ENCODE results near the gene NHLRC3. TPM values are rescaled to one million over a fixed set of nuclear protein-coding genes. Genes with fewer than 3 reads are reported as not detected.

NHLRC3 gene
- total RNA-seq, 4 donors from 2014 or later = 3.2 to 58.1 (median 38.9) TPM

DNA sequence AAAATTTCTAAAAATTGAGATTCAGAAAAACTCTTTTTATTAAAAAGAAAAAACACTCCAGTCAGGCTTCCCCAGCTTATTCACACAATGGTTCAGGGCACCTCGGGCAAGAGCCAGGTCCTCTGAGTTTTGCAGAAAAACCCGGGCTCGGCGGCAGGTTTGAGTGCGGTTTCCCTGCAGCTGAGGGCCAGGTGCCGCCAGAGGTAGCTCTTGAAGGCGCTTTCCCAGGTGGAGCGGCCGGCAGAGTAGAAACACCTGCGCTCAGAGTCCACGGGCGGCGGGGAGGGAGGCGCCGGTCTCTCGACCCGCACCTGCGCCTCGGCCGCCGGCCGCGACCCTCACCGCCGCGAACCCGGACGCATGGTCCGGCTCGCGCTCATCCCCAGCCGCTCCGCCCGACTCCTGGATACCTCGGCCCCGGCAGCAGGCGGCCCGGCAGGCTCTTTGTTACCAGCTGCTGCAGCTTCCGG is 811 bp upstream of the NHLRC3 start:
- WGBS, 2 donors (ENCODE audit: low coverage in 1 of 2) = 0 to 1% methylated on average over 1 to 20 of the region's 39 CpGs
- H3K27me3 ChIP-seq = no peaks in the 10 kb centered on the region
- in situ Hi-C loops (cut with MboI; ENCODE audit: low pct_ligation_motif_present in 1 of 4, low pct_unique_long_range_greater_than_20kb in 1 of 4, low sequenced_read_pairs in 3 of 4) = loop anchor here in 1 of 4 donors (25.0 kb wide), 1 partner anchor 575 kb away; the partner anchor contains the start of gene LHFPL6
- TF ChIP-seq POLR2A (IDR thresholded peaks at IDR 0.05) (peak; percentile 50), EP300 (IDR thresholded peaks at IDR 0.05; ENCODE audit: low read depth) (no peak), POLR2AphosphoS5 (IDR thresholded peaks at IDR 0.05) (no peak)
- TF ChIP-seq, protein P1, sequence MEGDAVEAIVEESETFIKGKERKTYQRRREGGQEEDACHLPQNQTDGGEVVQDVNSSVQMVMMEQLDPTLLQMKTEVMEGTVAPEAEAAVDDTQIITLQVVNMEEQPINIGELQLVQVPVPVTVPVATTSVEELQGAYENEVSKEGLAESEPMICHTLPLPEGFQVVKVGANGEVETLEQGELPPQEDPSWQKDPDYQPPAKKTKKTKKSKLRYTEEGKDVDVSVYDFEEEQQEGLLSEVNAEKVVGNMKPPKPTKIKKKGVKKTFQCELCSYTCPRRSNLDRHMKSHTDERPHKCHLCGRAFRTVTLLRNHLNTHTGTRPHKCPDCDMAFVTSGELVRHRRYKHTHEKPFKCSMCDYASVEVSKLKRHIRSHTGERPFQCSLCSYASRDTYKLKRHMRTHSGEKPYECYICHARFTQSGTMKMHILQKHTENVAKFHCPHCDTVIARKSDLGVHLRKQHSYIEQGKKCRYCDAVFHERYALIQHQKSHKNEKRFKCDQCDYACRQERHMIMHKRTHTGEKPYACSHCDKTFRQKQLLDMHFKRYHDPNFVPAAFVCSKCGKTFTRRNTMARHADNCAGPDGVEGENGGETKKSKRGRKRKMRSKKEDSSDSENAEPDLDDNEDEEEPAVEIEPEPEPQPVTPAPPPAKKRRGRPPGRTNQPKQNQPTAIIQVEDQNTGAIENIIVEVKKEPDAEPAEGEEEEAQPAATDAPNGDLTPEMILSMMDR (IDR thresholded peaks at IDR 0.05) = no peak
- H3K27ac ChIP-seq = peak overlapping the region; percentile 90 to 96 (median 94)
- DNase-seq = no peak
- H3K4me3 ChIP-seq = peak overlapping the region; percentile 90 to 98 (median 96)
- no peaks in the 10 kb centered on the region for H3K9me3 ChIP-seq
- H3K36me3 ChIP-seq = no peaks in the 10 kb centered on the region
- intact Hi-C loops (cut with DNase I; ENCODE audit: low total_unique reads) = no loop called here
- H3K4me1 ChIP-seq = peaks cover 3 to 62% (median 39%) of the 10 kb centered on the region in 4 donors

DNA sequence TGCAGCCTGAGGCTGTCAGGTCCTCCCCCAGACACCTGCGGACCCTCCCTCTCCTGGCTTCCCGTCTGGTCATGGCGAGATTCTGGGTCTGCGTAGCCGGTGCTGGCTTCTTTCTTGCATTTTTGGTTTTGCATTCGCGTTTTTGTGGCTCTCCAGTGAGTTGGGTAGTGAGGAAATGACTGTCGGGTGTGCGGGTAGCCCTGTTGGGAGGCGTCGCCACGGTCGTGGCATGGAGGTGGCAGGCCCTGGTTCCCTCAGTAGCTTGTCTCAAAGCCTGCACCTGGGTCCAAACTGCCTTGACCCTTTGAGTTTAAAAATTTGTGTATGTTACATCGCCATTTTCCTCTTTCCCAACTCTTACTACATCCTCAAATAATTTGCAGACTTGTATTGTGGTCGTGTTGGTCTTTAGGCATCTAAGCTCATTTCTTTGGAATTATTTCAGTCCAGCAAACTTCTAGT is 344 bp downstream of the NHLRC3 start:
- H3K4me3 ChIP-seq = peak overlapping the region; percentile 90 to 98 (median 96)
- intact Hi-C loops (cut with DNase I; ENCODE audit: low total_unique reads) = no loop called here
- TF ChIP-seq POLR2A (IDR thresholded peaks at IDR 0.05) (no peak), EP300 (IDR thresholded peaks at IDR 0.05; ENCODE audit: low read depth) (no peak), POLR2AphosphoS5 (IDR thresholded peaks at IDR 0.05) (no peak)
- TF ChIP-seq, protein P1 (IDR thresholded peaks at IDR 0.05) = no peak
- no peaks in the 10 kb centered on the region for H3K36me3 ChIP-seq
- WGBS, 2 donors (ENCODE audit: low coverage in 1 of 2) = 0 to 5% methylated on average over 3 to 15 of the region's 15 CpGs
- peak overlapping the region; percentile 90 to 96 (median 94) for H3K27ac ChIP-seq
- H3K27me3 ChIP-seq = no peaks in the 10 kb centered on the region
- no peaks in the 10 kb centered on the region for H3K9me3 ChIP-seq
- in situ Hi-C loops (cut with MboI; ENCODE audit: low pct_ligation_motif_present in 1 of 4, low pct_unique_long_range_greater_than_20kb in 1 of 4, low sequenced_read_pairs in 3 of 4) = loop anchor here in 1 of 4 donors (25.0 kb wide), 1 partner anchor 574 kb away; the partner anchor contains the start of gene LHFPL6
- peak; percentile 35 for DNase-seq
- peaks cover 3 to 56% (median 38%) of the 10 kb centered on the region in 4 donors for H3K4me1 ChIP-seq

DNA sequence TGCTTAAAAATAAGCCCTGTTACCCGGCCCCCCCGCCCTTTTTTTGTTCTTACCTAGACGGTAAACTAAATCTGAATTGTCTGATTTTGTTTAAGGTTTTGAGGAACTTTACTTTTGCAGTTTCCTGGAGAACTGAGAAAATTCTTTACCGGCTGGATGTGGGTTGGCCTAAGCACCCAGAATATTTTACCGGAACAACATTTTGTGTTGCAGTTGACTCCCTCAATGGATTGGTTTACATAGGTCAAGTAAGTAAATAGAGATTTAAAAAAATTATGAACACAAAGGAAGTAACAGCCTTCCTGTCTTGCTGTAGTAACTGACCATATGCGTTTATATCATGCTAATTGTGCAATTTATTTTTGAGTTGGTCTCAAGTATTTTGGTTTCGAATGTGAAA is 785 bp downstream of the NHLRC3 start:
- H3K27ac ChIP-seq = peak overlapping the region; percentile 90 to 96 (median 94)
- DNase-seq = no peak
- TF ChIP-seq, protein P1 (IDR thresholded peaks at IDR 0.05) = no peak
- no peak for TF ChIP-seq POLR2A (IDR thresholded peaks at IDR 0.05)
- no peak for TF ChIP-seq POLR2AphosphoS5 (IDR thresholded peaks at IDR 0.05)
- no peak for TF ChIP-seq EP300 (IDR thresholded peaks at IDR 0.05; ENCODE audit: low read depth)
- H3K4me3 ChIP-seq = peak overlapping the region; percentile 90 to 98 (median 96)
- H3K27me3 ChIP-seq = no peaks in the 10 kb centered on the region
- 11 to 13% methylated on average over 7 of the region's 7 CpGs for whole genome bisulfite sequencing, 2 donors (ENCODE audit: low coverage in 1 of 2)
- H3K9me3 ChIP-seq = no peaks in the 10 kb centered on the region
- no peaks in the 10 kb centered on the region for H3K36me3 ChIP-seq
- intact Hi-C loops (cut with DNase I; ENCODE audit: low total_unique reads) (no loop called here), in situ Hi-C loops (cut with MboI; ENCODE audit: low pct_ligation_motif_present in 1 of 4, low pct_unique_long_range_greater_than_20kb in 1 of 4, low sequenced_read_pairs in 3 of 4) (loop anchor here in 1 of 4 donors (25.0 kb wide), 1 partner anchor 573 kb away; the partner anchor contains the start of gene LHFPL6)
- peaks cover 3 to 52% (median 36%) of the 10 kb centered on the region in 4 donors for H3K4me1 ChIP-seq

DNA sequence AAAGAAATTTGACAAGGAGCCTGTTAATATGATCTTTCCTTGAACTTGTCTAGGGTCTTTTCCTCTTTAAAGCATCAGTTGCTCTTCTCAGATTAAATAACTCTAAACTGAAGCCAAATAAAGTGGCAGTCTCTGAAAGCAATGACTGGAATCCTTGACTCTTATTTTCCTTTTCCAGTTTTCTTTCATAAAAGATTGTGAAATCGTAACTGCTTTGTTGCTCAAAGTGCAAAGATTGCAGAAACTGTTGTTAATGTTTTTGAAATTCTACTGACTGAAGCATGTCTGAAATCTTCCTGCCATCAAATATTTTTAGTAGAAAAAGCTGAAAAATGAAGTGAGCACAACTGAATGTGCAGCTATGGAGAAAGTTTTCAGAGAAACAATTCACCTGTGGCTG is 1.9 kb downstream of the NHLRC3 start:
- in situ Hi-C loops (cut with MboI; ENCODE audit: low pct_ligation_motif_present in 1 of 4, low pct_unique_long_range_greater_than_20kb in 1 of 4, low sequenced_read_pairs in 3 of 4) (loop anchor here in 2 of 4 donors (10.0 to 25.0 kb wide), 2 partner anchors 572 to 575 kb away; partner anchors contain the start of gene LHFPL6 (in 1 of the 2)), intact Hi-C loops (cut with DNase I; ENCODE audit: low total_unique reads) (loop anchor here (10.0 kb wide), 1 partner anchor 635 kb away; no protein-coding TSS in a partner anchor)
- Histone ChIP-seq H3K4me1 (peaks cover 3 to 40% (median 26%) of the 10 kb centered on the region in 4 donors), H3K4me3 (no peak overlapping the region), H3K27me3 (no peaks in the 10 kb centered on the region), H3K9me3 (no peaks in the 10 kb centered on the region), H3K36me3 (no peaks in the 10 kb centered on the region), H3K27ac (no peak overlapping the region)
- no peak for DNase-seq
- TF ChIP-seq, protein P1 (IDR thresholded peaks at IDR 0.05) = no peak
- TF ChIP-seq EP300 (IDR thresholded peaks at IDR 0.05; ENCODE audit: low read depth) (no peak), POLR2AphosphoS5 (IDR thresholded peaks at IDR 0.05) (no peak), POLR2A (IDR thresholded peaks at IDR 0.05) (no peak)
- WGBS, 2 donors (ENCODE audit: low coverage in 1 of 2) = 57% methylated on average over 1 of the region's 1 CpG; no CpG with 5 or more reads in 1 of the 2 donors

Measured in transverse colon (tissue), 4 donors.